Cerebellar nuclear complex (tissue), 1 donor: ENCODE data around the gene MALAT1.
"Not testable (repeated sequence)": the region's sequence is repeated elsewhere in the genome, so short reads cannot be mapped to it uniquely, and the experiment has no call there.

Source experiments
- DNase-seq, 2 experiments: peaks; one replicate each; lab custom pipeline; 2025; lab: John Stamatoyannopoulos, UW

Gene MALAT1

GRCh38 chr11:65498727-65498976 is 193 bp upstream of the MALAT1 start:
- no peak for DNase-seq

- DNase-seq: no peak
These were observed 1.0 kb downstream of the MALAT1 start for GRCh38 chr11:65499713-65500386.

DNA sequence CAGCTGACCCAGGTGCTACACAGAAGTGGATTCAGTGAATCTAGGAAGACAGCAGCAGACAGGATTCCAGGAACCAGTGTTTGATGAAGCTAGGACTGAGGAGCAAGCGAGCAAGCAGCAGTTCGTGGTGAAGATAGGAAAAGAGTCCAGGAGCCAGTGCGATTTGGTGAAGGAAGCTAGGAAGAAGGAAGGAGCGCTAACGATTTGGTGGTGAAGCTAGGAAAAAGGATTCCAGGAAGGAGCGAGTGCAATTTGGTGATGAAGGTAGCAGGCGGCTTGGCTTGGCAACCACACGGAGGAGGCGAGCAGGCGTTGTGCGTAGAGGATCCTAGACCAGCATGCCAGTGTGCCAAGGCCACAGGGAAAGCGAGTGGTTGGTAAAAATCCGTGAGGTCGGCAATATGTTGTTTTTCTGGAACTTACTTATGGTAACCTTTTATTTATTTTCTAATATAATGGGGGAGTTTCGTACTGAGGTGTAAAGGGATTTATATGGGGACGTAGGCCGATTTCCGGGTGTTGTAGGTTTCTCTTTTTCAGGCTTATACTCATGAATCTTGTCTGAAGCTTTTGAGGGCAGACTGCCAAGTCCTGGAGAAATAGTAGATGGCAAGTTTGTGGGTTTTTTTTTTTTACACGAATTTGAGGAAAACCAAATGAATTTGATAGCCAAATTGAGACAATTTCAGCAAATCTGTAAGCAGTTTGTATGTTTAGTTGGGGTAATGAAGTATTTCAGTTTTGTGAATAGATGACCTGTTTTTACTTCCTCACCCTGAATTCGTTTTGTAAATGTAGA is 1.7 kb downstream of the MALAT1 start:
- DNase-seq: no peak

GRCh38 chr11:65501186-65501471 is 2.3 kb downstream of the MALAT1 start:
- DNase-seq: no peak

DNA sequence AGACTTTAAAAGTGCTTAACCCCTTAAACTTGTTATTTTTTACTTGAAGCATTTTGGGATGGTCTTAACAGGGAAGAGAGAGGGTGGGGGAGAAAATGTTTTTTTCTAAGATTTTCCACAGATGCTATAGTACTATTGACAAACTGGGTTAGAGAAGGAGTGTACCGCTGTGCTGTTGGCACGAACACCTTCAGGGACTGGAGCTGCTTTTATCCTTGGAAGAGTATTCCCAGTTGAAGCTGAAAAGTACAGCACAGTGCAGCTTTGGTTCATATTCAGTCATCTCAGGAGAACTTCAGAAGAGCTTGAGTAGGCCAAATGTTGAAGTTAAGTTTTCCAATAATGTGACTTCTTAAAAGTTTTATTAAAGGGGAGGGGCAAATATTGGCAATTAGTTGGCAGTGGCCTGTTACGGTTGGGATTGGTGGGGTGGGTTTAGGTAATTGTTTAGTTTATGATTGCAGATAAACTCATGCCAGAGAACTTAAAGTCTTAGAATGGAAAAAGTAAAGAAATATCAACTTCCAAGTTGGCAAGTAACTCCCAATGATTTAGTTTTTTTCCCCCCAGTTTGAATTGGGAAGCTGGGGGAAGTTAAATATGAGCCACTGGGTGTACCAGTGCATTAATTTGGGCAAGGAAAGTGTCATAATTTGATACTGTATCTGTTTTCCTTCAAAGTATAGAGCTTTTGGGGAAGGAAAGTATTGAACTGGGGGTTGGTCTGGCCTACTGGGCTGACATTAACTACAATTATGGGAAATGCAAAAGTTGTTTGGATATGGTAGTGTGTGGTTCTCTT is 2.8 kb downstream of the MALAT1 start:
- DNase-seq: no peak

DNA sequence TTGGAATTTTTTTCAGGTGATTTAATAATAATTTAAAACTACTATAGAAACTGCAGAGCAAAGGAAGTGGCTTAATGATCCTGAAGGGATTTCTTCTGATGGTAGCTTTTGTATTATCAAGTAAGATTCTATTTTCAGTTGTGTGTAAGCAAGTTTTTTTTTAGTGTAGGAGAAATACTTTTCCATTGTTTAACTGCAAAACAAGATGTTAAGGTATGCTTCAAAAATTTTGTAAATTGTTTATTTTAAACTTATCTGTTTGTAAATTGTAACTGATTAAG is 3.4 kb downstream of the MALAT1 start:
- no peak for DNase-seq

- no peak for DNase-seq
These were observed 3.9 kb downstream of the MALAT1 start for GRCh38 chr11:65502555-65503367.

DNA sequence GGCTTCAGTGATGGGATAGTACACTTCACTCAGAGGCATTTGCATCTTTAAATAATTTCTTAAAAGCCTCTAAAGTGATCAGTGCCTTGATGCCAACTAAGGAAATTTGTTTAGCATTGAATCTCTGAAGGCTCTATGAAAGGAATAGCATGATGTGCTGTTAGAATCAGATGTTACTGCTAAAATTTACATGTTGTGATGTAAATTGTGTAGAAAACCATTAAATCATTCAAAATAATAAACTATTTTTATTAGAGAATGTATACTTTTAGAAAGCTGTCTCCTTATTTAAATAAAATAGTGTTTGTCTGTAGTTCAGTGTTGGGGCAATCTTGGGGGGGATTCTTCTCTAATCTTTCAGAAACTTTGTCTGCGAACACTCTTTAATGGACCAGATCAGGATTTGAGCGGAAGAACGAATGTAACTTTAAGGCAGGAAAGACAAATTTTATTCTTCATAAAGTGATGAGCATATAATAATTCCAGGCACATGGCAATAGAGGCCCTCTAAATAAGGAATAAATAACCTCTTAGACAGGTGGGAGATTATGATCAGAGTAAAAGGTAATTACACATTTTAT is 4.6 kb downstream of the MALAT1 start:
- DNase-seq: no peak

GRCh38 chr11:65503949-65504673 is 5.3 kb downstream of the MALAT1 start:
- no peak for DNase-seq

GRCh38 chr11:65504674-65505465 is 6.0 kb downstream of the MALAT1 start:
- no peak for DNase-seq

DNA sequence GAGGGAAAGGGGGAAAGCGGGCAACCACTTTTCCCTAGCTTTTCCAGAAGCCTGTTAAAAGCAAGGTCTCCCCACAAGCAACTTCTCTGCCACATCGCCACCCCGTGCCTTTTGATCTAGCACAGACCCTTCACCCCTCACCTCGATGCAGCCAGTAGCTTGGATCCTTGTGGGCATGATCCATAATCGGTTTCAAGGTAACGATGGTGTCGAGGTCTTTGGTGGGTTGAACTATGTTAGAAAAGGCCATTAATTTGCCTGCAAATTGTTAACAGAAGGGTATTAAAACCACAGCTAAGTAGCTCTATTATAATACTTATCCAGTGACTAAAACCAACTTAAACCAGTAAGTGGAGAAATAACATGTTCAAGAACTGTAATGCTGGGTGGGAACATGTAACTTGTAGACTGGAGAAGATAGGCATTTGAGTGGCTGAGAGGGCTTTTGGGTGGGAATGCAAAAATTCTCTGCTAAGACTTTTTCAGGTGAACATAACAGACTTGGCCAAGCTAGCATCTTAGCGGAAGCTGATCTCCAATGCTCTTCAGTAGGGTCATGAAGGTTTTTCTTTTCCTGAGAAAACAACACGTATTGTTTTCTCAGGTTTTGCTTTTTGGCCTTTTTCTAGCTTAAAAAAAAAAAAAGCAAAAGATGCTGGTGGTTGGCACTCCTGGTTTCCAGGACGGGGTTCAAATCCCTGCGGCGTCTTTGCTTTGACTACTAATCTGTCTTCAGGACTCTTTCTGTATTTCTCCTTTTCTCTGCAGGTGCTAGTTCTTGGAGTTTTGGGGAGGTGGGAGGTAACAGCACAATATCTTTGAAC is 6.8 kb downstream of the MALAT1 start:
- DNase-seq: no peak

GRCh38 chr11:65506290-65506771 is 7.5 kb downstream of the MALAT1 start:
- no peak for DNase-seq

- no peak for DNase-seq
These were observed 8.1 kb downstream of the MALAT1 start for GRCh38 chr11:65506772-65507505.

DNA sequence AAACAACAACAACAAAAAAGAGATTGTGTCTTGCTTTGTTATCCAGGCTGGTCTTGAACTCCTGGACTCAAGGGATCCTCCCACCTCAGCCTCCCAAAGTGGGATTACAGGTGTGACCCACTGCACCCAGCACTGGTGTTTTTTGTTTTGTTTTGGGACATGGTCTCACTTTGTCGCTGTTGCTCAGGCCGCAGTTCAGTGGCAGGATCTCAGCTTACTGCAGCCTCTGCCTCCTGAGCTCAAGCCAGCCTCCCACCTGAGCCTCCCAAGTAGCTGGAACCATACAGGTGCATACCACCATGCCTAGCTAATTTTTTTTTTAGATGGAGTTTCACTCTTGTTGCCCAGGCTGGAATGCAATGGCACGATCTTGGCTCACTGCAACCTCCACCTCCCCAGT is 13.5 kb downstream of the MALAT1 start:
- not testable (repeated sequence) for DNase-seq

GRCh38 chr11:65516135-65516968 is 17.5 kb downstream of the MALAT1 start:
- DNase-seq: no peak

- not testable (repeated sequence) for DNase-seq
These were observed 20.2 kb downstream of the MALAT1 start for GRCh38 chr11:65518941-65519549.

- not testable (repeated sequence) for DNase-seq
These were observed 23.1 kb downstream of the MALAT1 start for GRCh38 chr11:65521777-65522521.
